Tibial nerve (tissue), 3 donors: Measurements from ENCODE around the gene WNT11.

Source experiments
- CTCF ChIP-seq, 5 experiments: fragments of 200-600 bp in 3 of 5; fragments of 450-650 bp in 2 of 5; sonication (generic) in 3 of 5; IDR thresholded peaks; one replicate each; pipeline ENCODE4 v1.5.1; 2016 to 2019; ENCODE audit warnings: antibody characterized with exemption in 5 of 5, mild to moderate bottlenecking in 3 of 5, moderate library complexity in 2 of 5
- POLR2A ChIP-seq, 2 donors: fragments of 450-650 bp; IDR thresholded peaks; one replicate each; pipeline ENCODE4 v1.6.1; 2017; ENCODE audit warnings: antibody characterized with exemption in 2 of 2, mild to moderate bottlenecking in 2 of 2, moderate library complexity in 2 of 2

DNA sequence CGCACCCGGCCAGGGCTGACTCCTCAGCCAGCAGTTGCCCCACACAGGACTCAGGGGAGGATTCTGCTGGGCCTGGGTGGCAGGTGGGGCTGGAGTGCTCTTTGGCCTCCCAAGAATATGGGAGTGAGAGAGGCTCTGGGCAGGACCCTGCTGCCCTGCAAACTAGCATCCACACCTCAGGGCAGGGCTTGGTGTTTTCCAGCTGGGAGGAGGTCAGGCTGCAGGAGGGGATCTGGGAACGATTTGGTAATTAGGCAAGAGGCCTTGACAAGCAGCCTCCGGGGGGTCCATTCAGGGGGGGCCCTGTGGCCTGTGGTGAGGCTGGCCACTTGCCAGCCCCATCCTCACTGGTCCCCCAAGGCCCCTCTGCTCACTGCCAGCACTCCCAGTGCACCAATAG, 35.8 kb downstream of the WNT11 start:
- TF ChIP-seq CTCF (IDR thresholded peaks at IDR 0.05) (no peak), POLR2A (IDR thresholded peaks at IDR 0.05) (no peak)
